T-helper 2 cell treated with Interferon-gamma antibody and Interleukin-4, amounts not matched to agents 5 μg/mL and 100 μg/mL, for 36 hours (primary cell): ENCODE results near the gene NSL1.

ENCODE experiments used
- DNase-seq: peaks from one replicate; pipeline ENCODE4 v3.0.0; 2021; ENCODE audit warnings: low spot score
- H3K27ac Mint-ChIP-seq: one replicate; pipeline ENCODE4 v1.8.0; 2021; ENCODE audit warnings: mild to moderate bottlenecking, mixed read lengths
- H3K27me3 Mint-ChIP-seq: one replicate; pipeline ENCODE4 v1.8.0; 2021; ENCODE audit warnings: low read depth, mixed read lengths
- H3K36me3 Mint-ChIP-seq: one replicate; pipeline ENCODE4 v1.8.0; 2021; ENCODE audit warnings: low read depth, mixed read lengths
- H3K4me1 Mint-ChIP-seq: one replicate; pipeline ENCODE4 v1.8.0; 2021; ENCODE audit warnings: low read depth, mixed read lengths
- H3K4me3 Mint-ChIP-seq: one replicate; pipeline ENCODE4 v1.8.0; 2022; ENCODE audit warnings: mild to moderate bottlenecking, moderate library complexity, mixed read lengths
- H3K9me3 Mint-ChIP-seq: one replicate; pipeline ENCODE4 v1.8.0; 2021; ENCODE audit warnings: mixed read lengths

Gene NSL1

GRCh38 chr1:212687811-212688210 lies 103.8 kb downstream of the NSL1 start:
- H3K27me3 Mint-ChIP-seq, result no peaks in the 10 kb centered on the region
- no peak overlapping the region for H3K4me3 Mint-ChIP-seq
- DNase-seq, result no peak
- H3K4me1 Mint-ChIP-seq, result peaks cover 38% of the 10 kb centered on the region
- H3K36me3 Mint-ChIP-seq, result peaks cover 10% of the 10 kb centered on the region
- no peaks in the 10 kb centered on the region for H3K9me3 Mint-ChIP-seq
- peak overlapping the region; percentile 50 for H3K27ac Mint-ChIP-seq

DNA sequence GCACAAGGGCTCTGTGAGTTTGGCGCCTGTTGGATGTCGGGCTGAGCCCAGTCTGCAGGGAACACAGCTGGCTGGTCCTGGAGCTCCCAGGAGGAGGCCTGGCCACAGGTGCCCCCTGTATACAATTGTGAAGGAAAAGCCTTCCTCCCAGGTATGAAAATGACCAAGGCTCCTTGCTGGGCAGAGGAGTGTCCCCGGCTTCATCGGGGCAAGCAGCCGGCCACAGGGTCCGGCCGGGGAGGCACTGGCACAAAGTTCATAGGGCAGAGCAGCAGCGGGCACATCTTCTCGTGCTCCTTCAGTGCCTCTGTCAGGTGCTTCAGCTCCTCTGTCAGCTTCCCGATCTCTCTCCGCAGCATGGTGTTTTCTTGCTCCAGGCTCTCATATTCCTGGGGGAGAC lies 105.0 kb downstream of the NSL1 start:
- Mint-ChIP-seq H3K27ac (no peak overlapping the region), H3K9me3 (no peaks in the 10 kb centered on the region), H3K4me1 (peaks cover 44% of the 10 kb centered on the region), H3K4me3 (no peak overlapping the region), H3K36me3 (peaks cover 10% of the 10 kb centered on the region), H3K27me3 (no peaks in the 10 kb centered on the region)
- no peak for DNase-seq

DNA sequence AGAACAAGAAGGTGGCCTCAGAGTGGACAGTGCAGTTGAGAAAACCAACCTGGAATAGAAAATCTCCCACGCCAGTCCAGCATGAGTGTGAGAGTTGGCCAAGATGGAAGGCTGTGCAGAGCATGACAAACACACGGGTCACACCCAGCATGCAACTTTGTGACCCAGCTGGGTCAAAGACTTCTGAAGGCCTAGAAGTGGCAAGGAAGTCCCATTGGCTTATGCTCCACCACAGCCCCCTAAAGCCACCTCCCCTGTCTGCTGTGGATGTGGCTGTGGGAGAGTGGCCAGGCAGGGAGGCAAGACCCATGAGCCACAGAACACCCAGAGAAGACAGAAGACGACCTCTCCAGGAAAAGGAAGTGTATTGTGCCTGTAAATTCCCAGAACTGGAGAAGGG lies 105.5 kb downstream of the NSL1 start:
- no peaks in the 10 kb centered on the region for H3K27me3 Mint-ChIP-seq
- no peaks in the 10 kb centered on the region for H3K9me3 Mint-ChIP-seq
- H3K4me3 Mint-ChIP-seq, result no peak overlapping the region
- no peak overlapping the region for H3K27ac Mint-ChIP-seq
- peaks cover 43% of the 10 kb centered on the region for H3K4me1 Mint-ChIP-seq
- H3K36me3 Mint-ChIP-seq, result peaks cover 10% of the 10 kb centered on the region
- DNase-seq, result no peak

DNA sequence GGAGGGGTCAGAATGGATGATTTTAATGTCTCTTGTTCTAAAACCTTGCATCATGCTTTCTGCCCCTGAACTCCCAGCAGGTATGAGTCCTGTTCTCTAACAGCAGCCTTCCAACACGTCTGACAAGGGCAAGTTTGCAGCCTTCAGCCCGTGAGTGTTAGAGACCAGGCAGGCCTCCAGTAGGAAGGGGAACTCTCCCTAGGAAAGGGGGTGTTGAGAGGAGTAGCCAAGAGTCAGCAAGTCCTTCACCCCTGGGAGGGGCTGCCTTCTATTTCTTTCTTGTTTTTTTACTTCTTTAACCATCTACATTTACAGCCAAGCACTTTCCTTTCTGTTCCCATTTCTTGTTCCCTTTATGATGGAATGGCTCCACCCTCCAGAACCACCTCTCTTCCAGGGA lies 106.1 kb downstream of the NSL1 start:
- Mint-ChIP-seq H3K27ac (no peak overlapping the region), H3K9me3 (no peaks in the 10 kb centered on the region), H3K36me3 (peaks cover 10% of the 10 kb centered on the region), H3K4me1 (peaks cover 49% of the 10 kb centered on the region), H3K27me3 (no peaks in the 10 kb centered on the region), H3K4me3 (no peak overlapping the region)
- no peak for DNase-seq

GRCh38 chr1:212684521-212685090 lies 107.0 kb downstream of the NSL1 start:
- H3K4me1 Mint-ChIP-seq, result peaks cover 54% of the 10 kb centered on the region
- peaks cover 10% of the 10 kb centered on the region for H3K36me3 Mint-ChIP-seq
- no peak overlapping the region for H3K27ac Mint-ChIP-seq
- peak; percentile 1 for DNase-seq
- H3K4me3 Mint-ChIP-seq, result no peak overlapping the region
- H3K9me3 Mint-ChIP-seq, result no peaks in the 10 kb centered on the region
- no peaks in the 10 kb centered on the region for H3K27me3 Mint-ChIP-seq

DNA sequence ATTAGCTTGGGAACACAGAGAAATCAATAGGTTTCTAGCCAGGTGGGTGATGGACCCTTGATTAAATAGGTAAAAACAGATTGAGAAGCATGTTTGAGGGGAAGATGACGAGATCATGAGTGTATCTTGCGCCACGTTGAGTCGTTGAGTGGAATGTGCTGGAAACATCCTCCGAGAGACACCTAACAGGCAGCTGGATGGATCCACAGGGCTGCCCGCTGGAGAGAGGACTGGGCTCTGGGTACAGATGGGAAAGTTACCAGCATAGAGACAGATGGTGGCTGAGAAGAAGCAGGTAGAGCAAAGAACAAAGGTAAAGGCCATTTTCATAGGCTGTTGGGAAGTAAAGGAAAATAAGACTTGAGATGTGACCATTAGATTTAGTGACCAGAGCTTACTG lies 107.5 kb downstream of the NSL1 start:
- Mint-ChIP-seq H3K4me3 (peak overlapping the region; percentile 71), H3K4me1 (peaks cover 58% of the 10 kb centered on the region), H3K27ac (peak overlapping the region; percentile 87), H3K36me3 (peaks cover 10% of the 10 kb centered on the region), H3K27me3 (no peaks in the 10 kb centered on the region), H3K9me3 (no peaks in the 10 kb centered on the region)
- no peak for DNase-seq

DNA sequence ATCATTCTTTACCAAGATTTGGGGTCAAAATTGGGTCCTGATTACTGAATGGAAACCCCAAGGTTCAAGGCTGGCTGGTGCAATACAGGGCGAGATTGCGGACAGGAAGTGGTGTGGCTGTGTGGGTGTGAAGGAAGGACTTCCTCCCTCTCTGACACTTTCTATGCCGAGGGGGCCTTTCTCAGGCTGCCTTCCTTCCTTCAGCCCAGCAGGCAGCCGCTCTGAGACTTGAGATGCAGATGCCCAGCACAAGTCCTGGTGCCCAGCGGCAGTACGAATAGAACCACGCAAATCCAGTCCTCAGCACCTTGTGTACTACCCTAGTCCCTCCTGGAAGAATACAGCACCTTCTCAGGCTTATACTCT lies 108.2 kb downstream of the NSL1 start:
- H3K9me3 Mint-ChIP-seq, result no peaks in the 10 kb centered on the region
- H3K36me3 Mint-ChIP-seq, result peaks cover 10% of the 10 kb centered on the region
- H3K27ac Mint-ChIP-seq, result peak overlapping the region; percentile 87
- peaks cover 65% of the 10 kb centered on the region for H3K4me1 Mint-ChIP-seq
- H3K4me3 Mint-ChIP-seq, result peak overlapping the region; percentile 71
- no peaks in the 10 kb centered on the region for H3K27me3 Mint-ChIP-seq
- DNase-seq, result peak; percentile 66

DNA sequence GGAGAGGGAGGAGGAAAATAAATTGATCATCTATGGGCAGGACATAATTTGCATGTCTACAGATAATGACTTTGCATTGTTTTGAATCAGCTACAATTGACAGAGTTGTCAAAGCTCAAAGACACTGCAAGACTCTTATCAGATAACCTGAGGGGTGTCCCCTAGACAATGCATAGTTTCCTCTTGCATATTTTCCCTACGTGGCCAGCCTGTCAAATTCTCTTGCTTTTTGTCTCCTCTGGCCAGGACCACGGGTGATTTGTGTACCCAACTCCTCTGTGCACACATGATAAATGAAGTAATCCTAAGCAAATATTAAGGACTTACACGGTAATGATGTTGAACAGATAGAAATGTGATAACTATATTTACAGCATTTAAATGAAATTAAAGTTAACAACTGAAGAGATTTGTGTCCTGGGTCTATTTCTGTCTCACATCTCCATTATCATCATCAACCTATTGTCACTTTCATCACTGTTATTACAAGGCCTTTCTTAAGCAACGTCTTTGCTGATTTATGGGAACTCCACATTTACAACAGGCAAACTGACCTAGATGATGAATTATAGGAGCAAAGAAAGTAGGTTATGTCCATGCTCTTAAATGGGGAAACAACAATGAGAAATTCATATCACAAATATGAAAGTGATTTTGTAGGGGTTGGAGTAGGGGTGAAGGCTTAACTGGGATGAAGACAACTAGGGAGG lies 110.7 kb downstream of the NSL1 start:
- H3K27me3 Mint-ChIP-seq, result no peaks in the 10 kb centered on the region
- H3K4me3 Mint-ChIP-seq, result peak overlapping the region; percentile 8
- DNase-seq, result peak; percentile 55
- H3K27ac Mint-ChIP-seq, result peak overlapping the region; percentile 42
- H3K4me1 Mint-ChIP-seq, result peaks cover 60% of the 10 kb centered on the region
- peaks cover 4% of the 10 kb centered on the region for H3K36me3 Mint-ChIP-seq
- no peaks in the 10 kb centered on the region for H3K9me3 Mint-ChIP-seq

GRCh38 chr1:212678456-212679410 lies 112.8 kb downstream of the NSL1 start:
- H3K9me3 Mint-ChIP-seq, result no peaks in the 10 kb centered on the region
- no peaks in the 10 kb centered on the region for H3K36me3 Mint-ChIP-seq
- peak overlapping the region; percentile 25 for H3K4me3 Mint-ChIP-seq
- peak; percentile 62 for DNase-seq
- H3K4me1 Mint-ChIP-seq, result peaks cover 47% of the 10 kb centered on the region
- peak overlapping the region; percentile 23 for H3K27ac Mint-ChIP-seq
- no peaks in the 10 kb centered on the region for H3K27me3 Mint-ChIP-seq

- H3K4me1 Mint-ChIP-seq, result peaks cover 36% of the 10 kb centered on the region
- no peak for DNase-seq
- H3K27ac Mint-ChIP-seq, result peak overlapping the region; percentile 17
- H3K36me3 Mint-ChIP-seq, result no peaks in the 10 kb centered on the region
- H3K27me3 Mint-ChIP-seq, result no peaks in the 10 kb centered on the region
- no peak overlapping the region for H3K4me3 Mint-ChIP-seq
- no peaks in the 10 kb centered on the region for H3K9me3 Mint-ChIP-seq
These were observed 114.0 kb downstream of the NSL1 start for GRCh38 chr1:212677573-212677972.

DNA sequence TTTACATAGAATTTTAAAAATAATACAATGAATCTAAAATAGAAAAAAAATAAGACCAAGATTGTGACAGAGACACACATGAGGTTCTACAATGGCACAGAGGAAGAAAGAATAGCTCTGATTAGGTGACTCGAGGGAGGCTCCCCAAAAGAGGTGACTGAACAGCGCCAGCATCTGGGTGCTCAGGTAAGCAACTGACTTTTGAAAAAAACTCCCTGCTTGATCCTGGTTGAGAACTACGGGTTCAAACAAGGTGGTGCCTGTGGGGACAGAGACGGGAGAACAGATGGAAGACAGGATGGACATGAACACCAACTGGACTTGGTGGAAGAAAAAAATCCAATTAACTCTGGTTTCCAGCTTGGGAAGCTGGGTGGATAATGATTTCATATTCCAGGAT lies 114.4 kb downstream of the NSL1 start:
- Mint-ChIP-seq H3K9me3 (no peaks in the 10 kb centered on the region), H3K36me3 (no peaks in the 10 kb centered on the region), H3K27me3 (no peaks in the 10 kb centered on the region), H3K4me3 (no peak overlapping the region), H3K27ac (no peak overlapping the region), H3K4me1 (peaks cover 33% of the 10 kb centered on the region)
- DNase-seq, result no peak
